ENCODE measurements around the gene CTNNA1. TPM values are rescaled to one million over a fixed set of nuclear protein-coding genes. Genes with fewer than 3 reads are reported as not detected.

Gene CTNNA1
- total and polyA plus RNA-seq, 5 donors = 163 to 360 (median 289) TPM

DNA sequence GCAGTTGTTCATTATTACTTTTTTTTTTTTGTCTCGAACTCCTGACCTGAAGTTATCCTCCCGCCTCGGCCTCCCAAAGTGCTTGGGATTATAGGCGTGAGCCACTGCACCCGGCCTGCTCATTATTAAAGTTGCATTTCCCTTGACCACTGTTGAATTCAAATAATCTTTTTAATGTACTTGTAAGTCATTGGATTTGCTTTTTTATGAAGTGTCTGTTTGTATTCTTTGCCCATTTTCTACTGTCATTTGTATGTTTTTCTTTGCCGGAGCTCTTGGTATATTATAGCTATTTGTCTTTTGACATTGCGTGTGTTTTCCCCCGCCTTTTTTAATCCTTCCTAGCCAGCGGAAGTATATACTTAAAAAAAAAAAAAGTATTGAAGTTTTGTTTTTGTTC lies 99.9 kb downstream of the CTNNA1 start:
- Histone ChIP-seq H3K4me3 (ENCODE audit: low read length) (no peak overlapping the region), H3K9me3 (ENCODE audit: control insufficient read depth, low read length) (no peaks in the 10 kb centered on the region), H3K27ac (ENCODE audit: low read length) (no peak overlapping the region), H3K27me3 (ENCODE audit: control insufficient read depth, insufficient read depth) (no peaks in the 10 kb centered on the region), H3K4me1 (ENCODE audit: control insufficient read depth, insufficient read depth, low read length) (no peaks in the 10 kb centered on the region)
- no peak for ATAC-seq
- 70% methylated on average over 9 of the region's 9 CpGs for WGBS
- no peak for DNase-seq
- intact Hi-C loops (cut with DNase I) = no loop called here

DNA sequence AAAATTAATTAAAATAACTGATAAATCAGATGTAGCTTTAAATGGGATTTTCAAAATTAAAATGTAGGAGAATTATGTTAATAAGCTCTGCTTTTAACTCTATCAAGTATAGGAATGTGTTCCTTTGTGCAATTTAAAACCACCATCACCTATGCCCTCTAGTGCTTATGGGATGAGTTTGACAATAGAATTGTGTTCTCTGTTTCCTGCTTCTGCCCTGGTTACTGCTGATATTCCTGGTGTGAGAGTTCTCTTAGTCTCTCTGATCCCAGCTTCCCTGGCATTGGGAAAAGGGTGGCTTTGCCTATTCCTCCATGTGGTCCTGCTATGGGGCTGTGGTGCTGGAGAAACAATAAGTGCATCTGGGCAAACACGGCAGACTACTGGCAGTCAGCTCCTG lies 113.8 kb downstream of the CTNNA1 start:
- DNase-seq = no peak
- Histone ChIP-seq H3K4me1 (ENCODE audit: control insufficient read depth, insufficient read depth, low read length) (peaks cover 9% of the 10 kb centered on the region), H3K4me3 (ENCODE audit: low read length) (no peak overlapping the region), H3K27ac (ENCODE audit: low read length) (no peak overlapping the region), H3K9me3 (ENCODE audit: control insufficient read depth, low read length) (no peaks in the 10 kb centered on the region), H3K27me3 (ENCODE audit: control insufficient read depth, insufficient read depth) (no peaks in the 10 kb centered on the region)
- ATAC-seq = peak in 1 of 2 donors; percentile 9
- 90% methylated on average over 1 of the region's 1 CpG for WGBS
- intact Hi-C loops (cut with DNase I) = no loop called here

DNA sequence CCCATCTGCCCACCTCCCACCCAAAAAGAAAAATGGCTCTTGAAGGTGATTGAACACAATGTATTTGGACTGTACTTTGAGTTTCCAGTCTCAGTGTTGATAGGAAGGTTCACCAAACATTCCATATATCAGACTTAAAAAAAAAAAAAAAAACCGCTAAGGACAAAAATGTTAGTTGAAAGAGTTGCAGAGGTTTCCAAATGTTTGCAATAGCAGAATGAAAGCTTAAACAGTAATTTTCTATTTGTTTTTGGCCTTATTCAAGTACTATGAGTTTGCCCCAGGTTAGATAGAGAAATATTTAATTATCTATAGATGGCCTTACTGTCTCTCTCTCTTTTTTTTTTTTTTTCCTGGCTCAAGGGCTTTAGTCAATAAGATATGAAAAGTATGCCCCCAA lies 115.8 kb downstream of the CTNNA1 start:
- Histone ChIP-seq H3K27me3 (ENCODE audit: control insufficient read depth, insufficient read depth) (no peaks in the 10 kb centered on the region), H3K4me3 (ENCODE audit: low read length) (no peak overlapping the region), H3K4me1 (ENCODE audit: control insufficient read depth, insufficient read depth, low read length) (peaks cover 9% of the 10 kb centered on the region), H3K9me3 (ENCODE audit: control insufficient read depth, low read length) (no peaks in the 10 kb centered on the region), H3K27ac (ENCODE audit: low read length) (no peak overlapping the region)
- ATAC-seq (no peak), DNase-seq (no peak)
- 90% methylated on average over 1 of the region's 1 CpG for WGBS
- intact Hi-C loops (cut with DNase I) = no loop called here

DNA sequence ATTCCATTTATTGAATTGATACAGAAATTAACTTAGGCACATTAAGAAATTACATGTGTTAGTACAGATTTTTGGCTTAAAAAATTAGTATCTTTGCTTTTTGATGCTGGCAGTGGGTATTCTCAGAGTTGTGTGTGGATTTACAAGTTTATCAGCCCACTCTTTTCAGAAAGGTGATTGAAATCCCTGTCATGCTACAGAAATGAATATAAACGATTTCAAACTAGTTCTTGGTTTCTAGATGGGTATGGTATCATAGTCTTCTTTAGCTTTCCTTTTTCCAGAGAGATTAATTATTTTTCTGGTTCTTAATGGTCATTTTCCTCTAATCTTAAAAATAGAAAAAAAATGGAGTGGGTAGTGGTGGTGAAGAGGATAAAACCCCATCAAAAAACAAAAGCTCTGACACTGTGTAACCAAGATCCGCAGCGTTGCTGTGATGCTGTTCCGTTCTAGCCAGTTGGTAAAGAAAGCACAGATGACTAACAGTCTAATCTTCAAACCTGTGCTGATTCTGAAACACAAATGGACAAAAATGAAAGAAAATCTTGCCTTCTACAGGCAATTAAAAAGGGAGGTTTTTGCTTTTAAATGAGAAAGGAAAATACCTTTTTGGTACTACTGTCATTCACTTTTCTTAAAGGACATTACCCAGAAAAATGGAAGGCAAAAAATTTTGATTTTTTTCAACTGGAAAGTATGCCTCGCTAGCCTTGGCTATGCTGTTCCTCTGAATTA lies 116.7 kb downstream of the CTNNA1 start:
- no peaks in the 10 kb centered on the region for H3K27me3 ChIP-seq (ENCODE audit: control insufficient read depth, insufficient read depth)
- peak; percentile 68 to 79 for ATAC-seq
- no peak overlapping the region for H3K4me3 ChIP-seq (ENCODE audit: low read length)
- no peak for DNase-seq
- 46% methylated on average over 5 of the region's 5 CpGs for WGBS
- peaks cover 9% of the 10 kb centered on the region for H3K4me1 ChIP-seq (ENCODE audit: control insufficient read depth, insufficient read depth, low read length)
- H3K9me3 ChIP-seq (ENCODE audit: control insufficient read depth, low read length) = no peaks in the 10 kb centered on the region
- intact Hi-C loops (cut with DNase I) = no loop called here
- H3K27ac ChIP-seq (ENCODE audit: low read length) = no peak overlapping the region

DNA sequence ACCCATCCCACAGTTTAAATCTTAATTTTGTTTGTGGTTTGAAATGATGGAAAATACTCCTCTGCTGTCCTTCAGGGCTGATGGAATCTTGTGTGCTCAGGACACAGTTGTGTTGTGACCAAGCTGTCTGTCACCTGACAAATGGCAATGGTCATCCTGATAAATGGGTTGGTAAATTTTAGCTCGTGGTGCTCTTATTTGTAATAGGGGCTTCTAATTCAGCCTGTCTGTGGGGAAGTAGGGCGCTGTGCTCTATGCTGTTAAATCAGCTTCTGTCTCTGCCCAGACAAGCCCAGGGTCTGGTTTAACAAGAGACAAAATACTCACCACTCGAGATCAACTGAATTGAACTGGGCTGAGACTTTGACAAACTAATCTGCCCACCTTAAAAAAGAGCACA lies 117.4 kb downstream of the CTNNA1 start:
- Histone ChIP-seq H3K27me3 (ENCODE audit: control insufficient read depth, insufficient read depth) (no peaks in the 10 kb centered on the region), H3K4me1 (ENCODE audit: control insufficient read depth, insufficient read depth, low read length) (peaks cover 10% of the 10 kb centered on the region), H3K4me3 (ENCODE audit: low read length) (no peak overlapping the region), H3K27ac (ENCODE audit: low read length) (no peak overlapping the region), H3K9me3 (ENCODE audit: control insufficient read depth, low read length) (no peaks in the 10 kb centered on the region)
- 56% methylated on average over 3 of the region's 3 CpGs for WGBS
- intact Hi-C loops (cut with DNase I) = no loop called here
- ATAC-seq (no peak), DNase-seq (no peak)

DNA sequence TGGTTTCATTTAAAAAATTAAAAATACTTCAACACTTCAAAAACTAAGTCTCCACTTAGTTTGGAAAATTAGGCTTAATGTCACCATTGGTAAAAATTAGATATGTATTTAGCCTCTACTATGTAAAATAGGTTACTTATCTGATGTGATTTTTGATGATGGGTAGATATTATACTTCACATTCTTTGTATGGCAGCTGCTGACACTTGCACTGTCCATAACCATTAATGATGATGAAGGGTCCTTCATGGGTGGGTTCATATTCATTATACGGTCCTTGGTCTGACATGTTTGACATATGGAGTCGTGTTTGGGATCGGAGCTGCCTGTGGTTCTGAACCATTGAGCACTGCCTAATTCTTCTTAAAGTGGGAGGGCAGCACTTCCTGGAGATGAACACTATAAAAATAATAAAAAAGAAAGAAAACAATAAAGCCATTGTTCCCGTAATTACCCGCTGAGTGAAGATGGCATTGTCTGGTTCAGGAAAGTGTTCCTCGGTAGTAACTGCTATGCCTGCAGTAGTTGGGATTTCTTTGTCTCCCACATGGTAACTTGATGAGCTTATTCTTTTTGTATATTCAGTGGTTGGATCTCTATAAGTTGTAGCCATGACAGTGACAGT lies 119.7 kb downstream of the CTNNA1 start:
- Histone ChIP-seq H3K27ac (ENCODE audit: low read length) (no peak overlapping the region), H3K27me3 (ENCODE audit: control insufficient read depth, insufficient read depth) (no peaks in the 10 kb centered on the region), H3K9me3 (ENCODE audit: control insufficient read depth, low read length) (no peaks in the 10 kb centered on the region), H3K4me3 (ENCODE audit: low read length) (no peak overlapping the region), H3K4me1 (ENCODE audit: control insufficient read depth, insufficient read depth, low read length) (peaks cover 12% of the 10 kb centered on the region)
- DNase-seq (no peak), ATAC-seq (no peak)
- intact Hi-C loops (cut with DNase I) = no loop called here
- 73% methylated on average over 6 of the region's 6 CpGs for WGBS

DNA sequence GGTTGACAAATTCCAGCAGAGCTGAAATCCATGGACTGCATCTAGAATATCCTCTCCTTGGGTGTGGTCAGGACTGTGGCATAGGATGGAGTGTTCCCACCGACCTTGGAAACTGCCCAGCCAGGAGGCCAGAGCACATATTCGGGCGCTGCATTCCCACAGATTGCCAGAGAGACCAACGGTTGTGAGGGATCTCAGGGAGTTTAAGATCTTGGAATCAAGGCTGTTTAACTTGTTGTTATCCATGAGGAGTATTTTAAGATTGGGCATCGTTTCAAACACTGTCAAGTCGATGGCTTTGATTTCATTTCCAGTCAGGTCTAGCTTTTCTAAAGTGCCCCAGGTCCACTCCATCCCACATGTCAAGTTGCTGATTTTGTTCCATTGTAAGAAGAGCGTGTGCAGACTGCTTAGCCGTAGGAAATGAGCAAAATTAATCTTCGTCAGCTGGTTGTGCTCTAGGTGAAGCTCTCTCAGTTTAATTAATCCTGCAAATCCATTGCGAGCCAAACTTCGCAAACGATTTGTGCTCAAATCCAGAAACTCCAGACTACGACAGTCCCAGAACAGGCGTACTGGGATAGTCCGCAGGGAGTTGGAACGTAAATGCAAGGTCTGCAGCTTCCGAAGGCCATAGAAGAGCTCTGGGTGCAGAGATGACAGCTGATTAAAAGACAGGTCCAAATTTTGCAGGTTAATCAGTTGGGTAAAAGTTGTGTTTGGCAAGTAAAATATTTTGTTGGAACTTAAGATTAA lies 120.4 kb downstream of the CTNNA1 start:
- Histone ChIP-seq H3K27ac (ENCODE audit: low read length) (no peak overlapping the region), H3K9me3 (ENCODE audit: control insufficient read depth, low read length) (no peaks in the 10 kb centered on the region), H3K27me3 (ENCODE audit: control insufficient read depth, insufficient read depth) (no peaks in the 10 kb centered on the region), H3K4me1 (ENCODE audit: control insufficient read depth, insufficient read depth, low read length) (peaks cover 8% of the 10 kb centered on the region), H3K4me3 (ENCODE audit: low read length) (no peak overlapping the region)
- DNase-seq (no peak), ATAC-seq (no peak)
- intact Hi-C loops (cut with DNase I) = no loop called here
- 71% methylated on average over 17 of the region's 17 CpGs for WGBS

DNA sequence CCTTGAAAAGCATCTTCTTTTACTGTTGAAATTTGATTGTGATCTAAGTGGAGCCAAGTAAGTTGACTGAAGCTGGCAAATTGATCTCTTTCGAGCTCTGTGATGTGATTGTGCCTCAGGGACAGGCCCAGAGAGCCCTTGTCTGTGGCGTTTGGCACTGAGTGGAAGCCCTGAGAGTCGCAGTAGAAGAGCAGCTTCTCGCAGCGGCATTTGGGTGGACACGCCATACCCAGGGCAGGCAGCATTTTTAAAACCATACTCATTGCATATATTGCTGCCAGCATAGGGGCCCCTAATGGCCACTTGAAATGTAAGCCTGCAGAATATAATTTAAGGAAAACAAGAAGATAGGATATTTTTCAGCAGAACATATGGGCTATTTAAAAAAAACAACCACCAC lies 121.0 kb downstream of the CTNNA1 start:
- intact Hi-C loops (cut with DNase I) = no loop called here
- Histone ChIP-seq H3K27ac (ENCODE audit: low read length) (no peak overlapping the region), H3K4me3 (ENCODE audit: low read length) (no peak overlapping the region), H3K9me3 (ENCODE audit: control insufficient read depth, low read length) (no peaks in the 10 kb centered on the region), H3K4me1 (ENCODE audit: control insufficient read depth, insufficient read depth, low read length) (peaks cover 11% of the 10 kb centered on the region), H3K27me3 (ENCODE audit: control insufficient read depth, insufficient read depth) (no peaks in the 10 kb centered on the region)
- WGBS = 65% methylated on average over 6 of the region's 6 CpGs
- DNase-seq (no peak), ATAC-seq (no peak)

DNA sequence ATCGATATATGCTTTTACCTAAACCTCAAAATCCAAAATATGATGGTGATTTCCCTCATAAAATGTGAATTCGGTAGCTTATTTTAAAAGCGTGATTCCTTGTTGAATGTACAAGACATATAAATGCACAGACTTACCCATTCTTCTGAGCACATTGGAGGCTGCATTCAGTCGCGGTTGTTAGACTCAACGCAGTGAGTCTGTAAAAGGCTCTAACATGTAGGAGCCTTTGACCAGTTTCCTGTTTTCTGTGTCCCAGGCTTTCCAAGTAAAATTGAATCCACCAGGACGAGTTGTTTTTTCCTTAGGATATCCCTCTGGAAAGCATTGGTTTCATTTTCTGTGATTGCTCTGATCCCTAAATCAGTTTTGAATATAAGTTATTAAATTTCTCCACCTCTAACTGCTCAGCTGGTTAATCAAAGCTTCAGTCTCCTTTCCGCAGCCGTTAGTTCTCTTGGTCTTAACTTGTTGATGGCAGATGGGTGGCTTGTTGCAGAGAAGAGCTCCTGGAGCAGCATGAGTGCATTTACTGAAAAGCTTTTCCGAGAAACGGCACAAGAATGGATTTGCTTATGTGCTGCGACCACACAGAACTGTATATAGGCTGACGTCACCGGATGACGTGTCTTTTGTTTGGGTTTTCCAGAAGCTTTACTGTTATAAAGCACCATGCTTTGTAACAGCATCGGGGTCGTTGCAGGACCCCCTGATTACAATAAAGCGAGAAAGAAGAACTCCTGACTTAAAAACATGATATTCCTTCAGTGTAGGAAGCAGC lies 121.7 kb downstream of the CTNNA1 start, which contains the start of gene LRRTM2:
LRRTM2 (minus strand) TSS at position 565 of the 781 bp plus-strand sequence; CDS start at position 141, 424 bp downstream.
- Histone ChIP-seq H3K4me3 (ENCODE audit: low read length) (peak within 1 kb of the TSS; percentile 21), H3K27me3 (ENCODE audit: control insufficient read depth, insufficient read depth) (no peaks in the 10 kb centered on the region), H3K9me3 (ENCODE audit: control insufficient read depth, low read length) (no peaks in the 10 kb centered on the region), H3K4me1 (ENCODE audit: control insufficient read depth, insufficient read depth, low read length) (peaks cover 11% of the 10 kb centered on the region), H3K27ac (ENCODE audit: low read length) (no peak within 1 kb of the TSS)
- ATAC-seq = no peak
- DNase-seq = no peak
- 60% methylated on average over 18 of the region's 18 CpGs for WGBS
- intact Hi-C loops (cut with DNase I) = no loop called here

DNA sequence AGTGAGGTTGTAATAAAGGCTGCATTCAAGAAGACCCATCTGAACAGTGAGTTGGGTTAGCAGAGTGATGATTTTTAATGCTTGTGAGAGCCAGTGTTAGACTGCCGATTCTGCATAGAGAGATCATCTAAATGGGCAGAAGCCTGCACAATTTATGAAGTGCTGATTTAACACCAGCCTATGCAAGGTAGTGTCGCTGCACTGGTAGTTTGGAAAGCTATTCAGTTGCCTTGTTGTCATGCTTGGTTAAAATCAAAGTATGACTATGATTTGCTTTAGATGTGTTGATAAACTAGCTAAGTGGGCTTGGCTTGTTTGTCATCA lies 122.3 kb downstream of the CTNNA1 start:
- no peaks in the 10 kb centered on the region for H3K9me3 ChIP-seq (ENCODE audit: control insufficient read depth, low read length)
- H3K27ac ChIP-seq (ENCODE audit: low read length) = no peak overlapping the region
- DNase-seq (no peak), ATAC-seq (no peak)
- H3K27me3 ChIP-seq (ENCODE audit: control insufficient read depth, insufficient read depth) = no peaks in the 10 kb centered on the region
- WGBS = 72% methylated on average over 2 of the region's 2 CpGs
- intact Hi-C loops (cut with DNase I) = no loop called here
- H3K4me1 ChIP-seq (ENCODE audit: control insufficient read depth, insufficient read depth, low read length) = peaks cover 14% of the 10 kb centered on the region
- no peak overlapping the region for H3K4me3 ChIP-seq (ENCODE audit: low read length)

DNA sequence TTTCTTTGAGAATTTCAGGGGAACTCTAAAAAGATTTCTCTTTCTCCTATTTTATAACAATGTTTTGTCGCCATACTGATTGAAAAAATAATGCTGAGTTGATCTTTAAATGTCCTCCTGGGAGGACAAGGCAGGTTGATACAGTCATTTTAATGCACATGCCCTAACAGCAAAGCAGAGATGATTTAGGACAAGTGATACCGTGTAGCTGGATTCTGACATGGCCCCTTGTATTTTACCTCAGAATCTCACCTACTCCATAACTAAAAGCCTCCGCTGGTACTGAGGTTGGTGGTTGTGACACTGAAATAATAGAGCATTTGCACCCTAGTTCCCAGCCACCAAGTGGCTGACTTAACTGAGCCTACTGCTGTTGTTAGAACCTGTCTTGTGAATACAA lies 122.7 kb downstream of the CTNNA1 start:
- intact Hi-C loops (cut with DNase I) = no loop called here
- DNase-seq (no peak), ATAC-seq (no peak)
- Histone ChIP-seq H3K27me3 (ENCODE audit: control insufficient read depth, insufficient read depth) (no peaks in the 10 kb centered on the region), H3K9me3 (ENCODE audit: control insufficient read depth, low read length) (no peaks in the 10 kb centered on the region), H3K4me3 (ENCODE audit: low read length) (no peak overlapping the region), H3K27ac (ENCODE audit: low read length) (no peak overlapping the region), H3K4me1 (ENCODE audit: control insufficient read depth, insufficient read depth, low read length) (peaks cover 14% of the 10 kb centered on the region)
- WGBS = 95% methylated on average over 3 of the region's 3 CpGs
